GM18517 (cell line): Measurements from ENCODE around the gene FGF23.
"Not testable (repeated sequence)": the region's sequence is repeated elsewhere in the genome, so short reads cannot be mapped to it uniquely, and the experiment has no call there.

Experiments
- ATAC-seq: cut with Tn5 transposase; IDR thresholded peaks from one replicate; pipeline ENCODE4 v1.9.1; 2021; ENCODE audit warnings: mild to moderate bottlenecking, moderate library complexity; ENCODE audit not compliant: unreplicated experiment

Gene FGF23

GRCh38 chr12:4379405-4379804 lies at the start of gene FGF23:
Gene FGF23, minus strand, starts transcription at chr12:4379712. Its CDS starts 130 bp downstream, at chr12:4379582.
- ATAC-seq, result no peak

GRCh38 chr12:4424422-4424821 lies 44.9 kb upstream of the FGF23 start:
- ATAC-seq, result no peak

GRCh38 chr12:4423528-4424195 lies 44.1 kb upstream of the FGF23 start:
- ATAC-seq, result no peak

DNA sequence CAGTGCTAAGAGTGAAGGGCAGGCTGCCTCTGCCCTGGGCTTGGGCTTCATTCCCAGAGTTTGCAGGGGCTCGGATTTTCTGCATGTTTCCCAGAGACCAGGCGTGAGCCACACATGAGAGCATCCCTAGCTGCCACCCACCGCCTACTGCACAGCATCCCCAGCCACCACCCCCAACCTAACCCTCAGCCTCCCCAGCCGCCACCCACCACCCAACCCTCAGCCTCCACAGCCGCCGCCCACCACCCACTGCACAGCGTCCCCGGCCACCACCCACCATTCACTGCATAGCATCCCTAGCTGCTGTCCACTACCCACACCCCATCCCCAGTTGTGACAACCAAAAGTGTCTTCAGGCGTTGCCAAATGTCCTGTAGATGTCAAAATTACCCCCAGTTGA lies 43.5 kb upstream of the FGF23 start:
- ATAC-seq, result no peak

DNA sequence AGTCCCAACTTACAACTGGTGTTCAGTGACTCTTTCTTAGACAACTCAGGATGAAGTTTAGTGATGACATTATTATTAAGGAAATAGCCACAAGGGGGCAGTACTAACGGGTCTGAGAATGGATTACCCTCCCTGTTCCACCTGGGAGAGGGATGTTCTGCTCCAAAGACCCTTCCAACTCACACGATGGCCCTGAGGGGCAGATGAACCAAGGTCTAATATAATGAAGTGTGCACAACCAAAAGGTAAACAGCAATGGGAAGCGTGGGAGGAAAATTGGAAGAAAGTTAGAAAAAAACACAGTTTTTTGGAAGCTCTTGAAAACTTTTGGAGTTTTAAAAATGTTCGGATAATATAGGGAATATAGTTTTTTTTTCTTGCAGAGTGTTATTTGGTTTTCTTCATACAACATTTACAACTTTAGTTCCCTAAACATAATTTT lies 42.1 kb upstream of the FGF23 start:
- no peak for ATAC-seq

DNA sequence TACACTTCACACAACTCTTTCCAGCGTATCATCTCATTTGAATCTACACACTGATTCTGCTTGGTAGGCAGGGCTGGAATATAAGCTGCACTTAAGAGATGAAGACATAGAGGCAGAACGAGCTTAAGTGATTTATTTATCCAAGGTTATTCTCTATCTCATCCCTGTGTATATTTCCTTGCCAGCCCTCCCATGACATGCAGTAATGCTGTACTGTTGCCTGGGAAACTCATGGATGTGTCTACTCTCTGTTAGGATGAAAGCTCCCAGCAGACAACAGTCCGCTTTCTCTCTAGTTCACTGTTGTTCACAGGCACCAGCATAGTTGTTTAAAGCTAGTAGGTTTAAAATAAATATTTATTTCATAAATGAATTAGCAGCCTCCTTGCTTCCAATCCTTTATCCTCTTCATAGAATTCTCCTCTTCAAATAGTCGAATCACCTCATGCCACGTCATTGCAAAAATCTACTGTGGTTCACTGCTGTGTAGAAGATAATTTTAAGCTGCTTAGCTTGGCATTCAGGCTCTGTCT lies 40.7 kb upstream of the FGF23 start:
- ATAC-seq, result no peak

DNA sequence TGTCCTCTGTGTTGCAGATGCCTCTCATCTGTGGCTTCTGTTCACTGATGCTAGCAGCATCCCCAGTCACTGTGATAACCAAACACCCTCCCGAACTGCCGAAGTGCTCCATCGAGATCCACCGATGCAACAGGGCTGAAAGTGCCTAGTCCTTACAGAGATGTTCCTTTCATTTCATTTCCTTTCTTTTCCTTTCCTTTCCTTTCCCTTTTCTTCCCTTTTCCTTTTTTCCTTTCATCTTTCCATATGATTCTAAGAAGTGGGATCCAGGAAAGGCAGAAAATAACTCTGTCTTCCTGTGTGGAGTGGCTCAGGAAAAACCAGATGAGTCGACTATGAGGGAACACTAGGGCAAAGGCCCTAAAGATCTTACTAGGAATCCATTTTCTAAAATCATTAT lies 39.4 kb upstream of the FGF23 start:
- no peak for ATAC-seq

GRCh38 chr12:4417936-4418335 lies 38.4 kb upstream of the FGF23 start:
- no peak for ATAC-seq

DNA sequence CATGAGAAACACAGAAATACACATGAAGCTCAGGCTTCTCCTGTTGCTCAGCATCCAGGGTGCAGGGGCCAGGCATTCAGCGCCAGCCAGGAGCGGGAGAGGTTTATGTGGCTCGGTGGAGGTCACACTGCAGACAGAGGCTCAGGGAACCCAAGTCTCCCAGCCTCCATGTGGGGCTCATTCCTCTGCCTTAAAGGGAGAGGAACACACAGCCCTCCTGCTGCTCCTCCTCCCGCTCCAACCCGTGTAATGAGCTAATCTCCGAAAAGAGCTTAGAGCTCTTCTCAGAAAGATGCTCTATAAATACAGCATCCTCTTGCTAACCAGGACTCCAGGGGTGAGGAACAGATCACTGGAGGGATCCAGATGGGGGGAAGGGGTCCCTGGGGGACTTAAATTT lies 37.9 kb upstream of the FGF23 start:
- ATAC-seq, result no peak

DNA sequence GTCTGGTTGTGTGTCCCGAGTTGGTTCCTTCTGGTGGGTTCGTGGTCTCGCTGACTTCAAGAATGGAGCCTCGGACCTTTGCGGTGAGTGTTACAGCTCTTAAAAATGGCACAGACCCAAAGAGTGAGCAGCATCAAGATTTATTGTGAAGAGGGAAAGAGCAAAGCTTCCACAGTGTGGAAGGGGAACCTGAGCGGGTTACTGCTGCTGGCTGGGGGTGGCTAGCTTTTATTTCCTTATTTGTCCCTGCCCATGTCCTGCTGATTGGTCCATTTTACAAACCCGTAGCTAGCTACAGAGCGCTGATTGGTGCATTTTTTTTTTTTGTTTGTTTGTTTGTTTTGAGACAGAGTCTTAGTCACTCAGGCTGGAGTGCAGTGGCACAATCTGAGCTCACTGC lies 36.8 kb upstream of the FGF23 start:
- ATAC-seq, result no peak

DNA sequence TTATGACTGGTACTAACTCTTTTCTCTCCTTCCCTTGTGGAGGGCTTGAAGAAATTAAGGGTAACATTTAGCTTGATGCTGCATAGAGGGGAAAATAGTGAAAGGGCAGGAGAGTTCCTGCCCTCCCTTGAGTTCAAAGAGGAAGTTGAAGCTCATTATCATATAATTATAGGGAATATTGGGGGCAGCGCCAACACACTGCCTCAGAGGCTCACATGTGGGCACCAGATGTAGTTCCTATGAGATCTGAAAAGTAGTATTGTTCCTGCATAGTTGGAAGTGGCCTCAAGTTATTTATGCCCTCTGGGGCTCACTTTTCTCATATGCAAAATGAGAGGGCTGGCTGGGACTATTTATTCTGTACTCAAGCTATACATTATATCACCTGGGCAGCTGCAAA lies 33.0 kb upstream of the FGF23 start:
- ATAC-seq, result no peak

- no peak for ATAC-seq
Observed at GRCh38 chr12:4412056-4412455, 32.5 kb upstream of the FGF23 start.

DNA sequence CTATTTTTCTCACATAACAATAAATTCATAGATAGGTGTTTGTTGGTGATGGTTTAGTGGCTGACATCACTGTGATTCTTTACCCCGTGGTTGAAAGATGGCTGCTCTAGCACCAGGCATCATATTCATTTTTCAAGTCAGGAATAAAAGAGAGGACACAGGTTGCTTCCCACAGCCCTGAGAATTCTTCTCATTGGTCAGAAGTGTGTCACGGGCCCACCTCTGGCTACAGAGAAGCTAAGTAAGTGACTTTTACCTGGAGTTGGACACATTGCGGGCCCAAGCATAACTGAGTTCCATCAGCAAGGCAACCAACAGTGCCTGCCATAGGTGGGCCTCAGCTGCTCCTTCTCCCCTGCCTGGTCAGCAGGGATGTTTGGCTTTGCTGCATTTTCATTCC lies 27.6 kb upstream of the FGF23 start:
- ATAC-seq, result no peak

GRCh38 chr12:4404877-4405637 lies 25.5 kb upstream of the FGF23 start:
- not testable (repeated sequence) for ATAC-seq

GRCh38 chr12:4402996-4403395 lies 23.5 kb upstream of the FGF23 start:
- ATAC-seq, result no peak

- no peak for ATAC-seq
Observed at GRCh38 chr12:4401117-4401516, 21.6 kb upstream of the FGF23 start.

- ATAC-seq, result no peak
Observed at GRCh38 chr12:4395818-4396217, 16.3 kb upstream of the FGF23 start.

DNA sequence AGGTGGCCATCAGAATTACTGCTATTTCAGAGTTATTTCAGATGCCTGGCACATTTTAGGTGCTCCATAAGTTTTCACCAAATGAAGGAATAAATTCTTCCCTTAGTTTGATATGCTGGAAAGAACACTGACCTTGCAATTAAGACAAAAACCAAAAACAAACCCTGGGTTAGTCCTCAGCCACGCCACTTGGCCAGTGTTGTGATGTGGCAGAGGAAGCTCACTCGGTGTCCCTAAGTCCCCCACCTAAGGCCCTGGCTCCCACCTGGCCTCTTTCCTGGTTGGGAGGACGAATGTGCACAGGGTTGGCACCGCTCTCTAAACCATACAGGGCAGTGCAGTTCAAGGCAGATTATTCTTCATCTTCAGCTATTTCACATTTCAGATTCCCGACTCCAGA lies 13.7 kb upstream of the FGF23 start:
- no peak for ATAC-seq

DNA sequence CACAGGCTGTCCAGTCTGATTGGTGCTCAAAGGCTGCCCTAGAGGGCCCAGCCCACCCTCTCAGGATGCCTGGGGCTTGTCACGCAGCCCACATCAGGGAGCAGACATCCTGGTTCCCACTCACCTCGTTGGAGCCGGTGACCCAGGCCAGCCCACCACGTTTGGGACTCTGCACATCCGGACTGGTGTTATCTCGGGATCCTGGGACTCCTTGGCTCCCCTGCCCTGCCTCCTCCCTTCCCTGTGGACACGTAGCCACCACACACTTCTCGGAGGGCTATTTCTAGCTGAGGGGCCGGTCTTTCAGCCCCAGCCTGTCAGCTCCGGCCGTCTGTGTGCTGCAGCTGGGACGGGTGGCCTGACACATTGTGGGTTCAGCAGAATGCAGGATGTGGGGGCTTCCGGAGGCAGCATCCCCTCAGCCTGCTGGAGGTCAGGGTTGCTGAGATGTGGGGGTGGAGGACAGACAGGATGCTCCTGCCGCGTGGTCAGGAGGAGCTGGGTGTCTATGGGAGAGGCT lies 12.8 kb upstream of the FGF23 start:
- ATAC-seq, result no peak

DNA sequence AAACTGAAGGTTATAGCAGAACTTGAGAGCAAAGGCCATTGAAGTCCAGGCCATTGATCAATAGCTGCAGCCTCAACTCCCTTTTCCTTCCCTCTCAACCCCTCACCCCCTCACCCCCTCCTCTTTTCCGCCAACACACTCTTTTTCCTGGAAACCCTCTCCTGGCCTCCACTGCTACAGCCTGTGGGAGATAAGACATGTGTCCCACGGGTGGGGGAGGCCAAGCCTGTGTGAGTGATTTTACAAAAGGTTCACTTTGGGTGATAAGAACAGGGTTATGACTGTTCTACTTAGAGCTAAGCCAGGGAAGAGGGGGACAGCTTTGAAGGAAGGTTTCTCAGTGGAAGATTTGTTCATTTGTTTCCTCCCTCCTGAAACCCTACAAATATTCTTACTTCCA lies 9.2 kb upstream of the FGF23 start:
- ATAC-seq, result no peak

GRCh38 chr12:4388032-4388431 lies 8.5 kb upstream of the FGF23 start:
- ATAC-seq, result no peak

DNA sequence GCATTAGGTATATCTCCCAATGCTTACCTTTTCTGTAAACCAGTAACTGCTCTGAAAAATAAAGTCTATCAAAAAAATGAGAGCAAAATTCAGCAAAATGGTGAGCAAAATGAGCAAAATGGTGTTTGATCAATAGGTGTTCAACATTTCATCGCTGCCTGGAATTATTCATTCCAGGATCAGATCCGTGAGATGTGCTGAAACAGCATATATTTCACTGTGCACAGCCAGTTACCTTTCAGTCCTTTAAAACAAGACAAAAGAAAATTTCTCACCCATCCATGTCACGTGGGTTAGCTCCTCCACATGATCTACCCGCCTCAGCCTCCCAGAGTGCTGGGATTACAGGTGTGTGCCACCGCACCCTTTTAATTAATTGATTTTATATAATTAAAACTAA lies 8.1 kb upstream of the FGF23 start:
- no peak for ATAC-seq
